ENCODE measurements around the gene EHD4.
A peak's percentile ranks its signal among the peaks of the same experiment; 100 is the strongest.

EHD4 gene

DNA sequence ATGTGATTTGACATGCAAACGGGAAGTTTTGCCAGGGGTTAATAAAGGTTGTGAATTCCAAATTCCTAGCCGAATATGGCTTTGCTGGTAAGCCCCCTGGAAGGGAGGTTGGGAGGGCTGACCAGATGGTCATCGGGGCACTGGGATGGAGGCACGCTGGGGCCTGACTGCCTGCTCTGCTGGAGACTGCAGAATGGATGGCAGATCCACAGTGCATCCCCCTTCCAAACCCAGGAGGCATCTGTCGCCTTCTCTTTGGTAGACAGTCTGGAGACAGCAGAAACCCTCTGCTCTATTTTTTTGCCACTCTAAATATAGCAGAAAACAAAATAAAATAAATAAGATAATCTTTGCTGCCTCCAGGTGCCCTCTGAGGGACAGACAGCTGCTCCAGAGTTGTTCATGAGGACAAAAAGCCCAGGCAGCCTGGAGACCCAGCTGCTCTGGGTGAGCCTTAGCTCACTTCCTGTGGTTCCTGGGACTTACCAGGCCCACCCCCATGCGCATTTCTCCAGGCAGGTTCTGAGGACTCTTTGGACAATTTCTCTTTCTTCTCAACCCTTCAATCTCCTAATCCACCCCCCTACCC, 72.4 kb downstream of the EHD4 start:
- Histone ChIP-seq H3K9ac (ENCODE audit: low read depth, low read length, poor library complexity) (no peak overlapping the region), H3K4me2 (ENCODE audit: insufficient read depth, low read length, poor library complexity, severe bottlenecking) (no peak overlapping the region), H3K23ac (ENCODE audit: low read depth, low read length, poor library complexity) (no peak overlapping the region), H3K18ac (ENCODE audit: low read length) (no peak overlapping the region), H2AFZ (ENCODE audit: low read length) (no peak overlapping the region), H4K91ac (ENCODE audit: low read depth, low read length, poor library complexity) (no peak overlapping the region), H3K79me1 (ENCODE audit: low read depth, low read length) (no peaks in the 10 kb centered on the region), H2AK5ac (ENCODE audit: low read depth, low read length) (no peak overlapping the region), H3K27me3 (ENCODE audit: control insufficient read depth in 3 of 3, insufficient read depth in 3 of 3, low read depth in 1 of 3, low read length in 3 of 3) (no peaks in the 10 kb centered on the region), H3K14ac (ENCODE audit: low read length) (no peak overlapping the region), H3K27ac (replicated peaks; ENCODE audit: low read length) (no peak overlapping the region), H2BK120ac (ENCODE audit: low read depth, low read length) (no peak overlapping the region), H2BK5ac (ENCODE audit: low read length) (no peak overlapping the region), H3K9me3 (replicated peaks in 1 of 2; ENCODE audit: control insufficient read depth in 2 of 2, insufficient read depth in 1 of 2, low read depth in 1 of 2, low read length in 2 of 2) (no peaks in the 10 kb centered on the region), H2BK12ac (ENCODE audit: low read length) (no peak overlapping the region), H4K8ac (ENCODE audit: low read depth, low read length) (no peak overlapping the region), H3K4me3 (ENCODE audit: low read length in 2 of 2) (no peak overlapping the region), H3K36me3 (replicated peaks in 1 of 2; ENCODE audit: control insufficient read depth in 2 of 2, insufficient read depth in 2 of 2, low read length in 2 of 2) (peaks cover 0 to 5% of the 10 kb centered on the region in 2 donors), H2BK15ac (ENCODE audit: low read length) (no peak overlapping the region), H3K4ac (ENCODE audit: low read length) (no peak overlapping the region), H3K4me1 (ENCODE audit: control insufficient read depth in 2 of 2, insufficient read depth in 1 of 2, low read depth in 1 of 2, low read length in 2 of 2) (peaks cover 4 to 12% of the 10 kb centered on the region in 2 donors)
- no peak for DNase-seq (ENCODE audit: low spot score)
- WGBS, 2 donors (ENCODE audit: extremely low coverage in 2 of 2, insufficient read length in 2 of 2, insufficient replicate concordance in 1 of 2), result no CpG with 5 or more reads among the region's 6 CpGs

- WGBS, 2 donors (ENCODE audit: extremely low coverage in 2 of 2, insufficient read length in 2 of 2, insufficient replicate concordance in 1 of 2), result no CpG with 5 or more reads among the region's 8 CpGs
- no peak for DNase-seq (ENCODE audit: low spot score)
- peaks cover 0 to 5% of the 10 kb centered on the region in 2 donors for H3K36me3 ChIP-seq (replicated peaks in 1 of 2; ENCODE audit: control insufficient read depth in 2 of 2, insufficient read depth in 2 of 2, low read length in 2 of 2)
Measured at GRCh38 chr15:41897363-41897799, 75.0 kb downstream of the EHD4 start.

DNA sequence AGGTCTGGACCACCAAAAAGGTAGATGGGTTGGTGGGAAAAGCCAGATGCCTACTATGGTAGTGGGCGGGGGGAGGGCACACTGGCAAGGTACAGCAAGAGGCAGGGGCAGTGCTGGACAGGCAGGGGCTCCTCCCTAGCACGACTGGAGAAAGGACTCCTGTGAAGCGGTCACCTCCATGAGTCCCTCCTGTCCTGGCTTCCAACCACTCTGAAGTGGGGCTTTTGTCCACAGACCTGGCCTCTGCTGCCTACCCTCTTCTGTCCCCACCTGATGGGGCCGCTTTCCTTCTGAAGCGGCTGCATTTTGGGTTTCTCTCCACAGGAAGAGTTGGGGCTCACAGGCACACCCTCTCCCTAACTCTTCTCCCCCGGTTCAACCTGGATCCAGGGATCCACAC, 75.8 kb downstream of the EHD4 start:
- H2AFZ ChIP-seq (ENCODE audit: low read length), result no peak overlapping the region
- H3K23ac ChIP-seq (ENCODE audit: low read depth, low read length, poor library complexity), result no peak overlapping the region
- no peak overlapping the region for H2BK15ac ChIP-seq (ENCODE audit: low read length)
- no peak for DNase-seq (ENCODE audit: low spot score)
- no CpG with 5 or more reads among the region's 6 CpGs for WGBS, 2 donors (ENCODE audit: extremely low coverage in 2 of 2, insufficient read length in 2 of 2, insufficient replicate concordance in 1 of 2)
- peak overlapping the region; percentile 7 for H3K18ac ChIP-seq (ENCODE audit: low read length)
- no peak overlapping the region for H3K27ac ChIP-seq (replicated peaks; ENCODE audit: low read length)
- no peaks in the 10 kb centered on the region for H3K9me3 ChIP-seq (replicated peaks in 1 of 2; ENCODE audit: control insufficient read depth in 2 of 2, insufficient read depth in 1 of 2, low read depth in 1 of 2, low read length in 2 of 2)
- H2BK5ac ChIP-seq (ENCODE audit: low read length), result no peak overlapping the region
- H4K8ac ChIP-seq (ENCODE audit: low read depth, low read length), result no peak overlapping the region
- no peak overlapping the region for H3K4ac ChIP-seq (ENCODE audit: low read length)
- H3K9ac ChIP-seq (ENCODE audit: low read depth, low read length, poor library complexity), result no peak overlapping the region
- no peaks in the 10 kb centered on the region for H3K27me3 ChIP-seq (ENCODE audit: control insufficient read depth in 3 of 3, insufficient read depth in 3 of 3, low read depth in 1 of 3, low read length in 3 of 3)
- H3K4me1 ChIP-seq (ENCODE audit: control insufficient read depth in 2 of 2, insufficient read depth in 1 of 2, low read depth in 1 of 2, low read length in 2 of 2), result peaks cover 0 to 3% of the 10 kb centered on the region in 2 donors
- H3K79me1 ChIP-seq (ENCODE audit: low read depth, low read length), result no peaks in the 10 kb centered on the region
- no peak overlapping the region for H3K14ac ChIP-seq (ENCODE audit: low read length)
- H2BK12ac ChIP-seq (ENCODE audit: low read length), result no peak overlapping the region
- no peak overlapping the region for H3K4me2 ChIP-seq (ENCODE audit: insufficient read depth, low read length, poor library complexity, severe bottlenecking)
- no peak overlapping the region for H2AK5ac ChIP-seq (ENCODE audit: low read depth, low read length)
- no peak overlapping the region for H4K91ac ChIP-seq (ENCODE audit: low read depth, low read length, poor library complexity)
- H3K4me3 ChIP-seq (ENCODE audit: low read length in 2 of 2), result no peak overlapping the region
- peaks cover 0 to 5% of the 10 kb centered on the region in 2 donors for H3K36me3 ChIP-seq (replicated peaks in 1 of 2; ENCODE audit: control insufficient read depth in 2 of 2, insufficient read depth in 2 of 2, low read length in 2 of 2)
- H2BK120ac ChIP-seq (ENCODE audit: low read depth, low read length), result no peak overlapping the region

More at GRCh38 chr15:41897363-41897799, 75.0 kb downstream of the EHD4 start:
- no peaks in the 10 kb centered on the region for H3K27me3 ChIP-seq (ENCODE audit: control insufficient read depth in 3 of 3, insufficient read depth in 3 of 3, low read depth in 1 of 3, low read length in 3 of 3)
- H3K9me3 ChIP-seq (replicated peaks in 1 of 2; ENCODE audit: control insufficient read depth in 2 of 2, insufficient read depth in 1 of 2, low read depth in 1 of 2, low read length in 2 of 2), result no peaks in the 10 kb centered on the region
- no peak overlapping the region for H4K91ac ChIP-seq (ENCODE audit: low read depth, low read length, poor library complexity)
- no peak overlapping the region for H2BK15ac ChIP-seq (ENCODE audit: low read length)
- H3K79me1 ChIP-seq (ENCODE audit: low read depth, low read length), result no peaks in the 10 kb centered on the region
- H3K14ac ChIP-seq (ENCODE audit: low read length), result no peak overlapping the region
- H3K27ac ChIP-seq (replicated peaks; ENCODE audit: low read length), result no peak overlapping the region
- no peak overlapping the region for H2BK5ac ChIP-seq (ENCODE audit: low read length)
- H3K4me3 ChIP-seq (ENCODE audit: low read length in 2 of 2), result no peak overlapping the region
- H3K23ac ChIP-seq (ENCODE audit: low read depth, low read length, poor library complexity), result no peak overlapping the region
- H2AFZ ChIP-seq (ENCODE audit: low read length), result no peak overlapping the region
- no peak overlapping the region for H3K18ac ChIP-seq (ENCODE audit: low read length)
- H3K4ac ChIP-seq (ENCODE audit: low read length), result no peak overlapping the region
- no peak overlapping the region for H2BK12ac ChIP-seq (ENCODE audit: low read length)
- no peak overlapping the region for H2AK5ac ChIP-seq (ENCODE audit: low read depth, low read length)
- H4K8ac ChIP-seq (ENCODE audit: low read depth, low read length), result no peak overlapping the region
- no peak overlapping the region for H3K9ac ChIP-seq (ENCODE audit: low read depth, low read length, poor library complexity)
- no peak overlapping the region for H3K4me2 ChIP-seq (ENCODE audit: insufficient read depth, low read length, poor library complexity, severe bottlenecking)
- peaks cover 0 to 2% of the 10 kb centered on the region in 2 donors for H3K4me1 ChIP-seq (ENCODE audit: control insufficient read depth in 2 of 2, insufficient read depth in 1 of 2, low read depth in 1 of 2, low read length in 2 of 2)
- no peak overlapping the region for H2BK120ac ChIP-seq (ENCODE audit: low read depth, low read length)

GRCh38 chr15:41895957-41896356, 76.4 kb downstream of the EHD4 start:
- DNase-seq (ENCODE audit: low spot score), result no peak
- no peak overlapping the region for H2BK12ac ChIP-seq (ENCODE audit: low read length)
- peaks cover 0 to 5% of the 10 kb centered on the region in 2 donors for H3K36me3 ChIP-seq (replicated peaks in 1 of 2; ENCODE audit: control insufficient read depth in 2 of 2, insufficient read depth in 2 of 2, low read length in 2 of 2)
- H3K4me3 ChIP-seq (ENCODE audit: low read length in 2 of 2), result no peak overlapping the region
- H3K27ac ChIP-seq (replicated peaks; ENCODE audit: low read length), result no peak overlapping the region
- no peak overlapping the region for H3K14ac ChIP-seq (ENCODE audit: low read length)
- no peak overlapping the region for H3K4ac ChIP-seq (ENCODE audit: low read length)
- H2AK5ac ChIP-seq (ENCODE audit: low read depth, low read length), result no peak overlapping the region
- no peak overlapping the region for H4K8ac ChIP-seq (ENCODE audit: low read depth, low read length)
- no peak overlapping the region for H3K23ac ChIP-seq (ENCODE audit: low read depth, low read length, poor library complexity)
- no peaks in the 10 kb centered on the region for H3K9me3 ChIP-seq (replicated peaks in 1 of 2; ENCODE audit: control insufficient read depth in 2 of 2, insufficient read depth in 1 of 2, low read depth in 1 of 2, low read length in 2 of 2)
- no peaks in the 10 kb centered on the region for H3K27me3 ChIP-seq (ENCODE audit: control insufficient read depth in 3 of 3, insufficient read depth in 3 of 3, low read depth in 1 of 3, low read length in 3 of 3)
- H3K4me2 ChIP-seq (ENCODE audit: insufficient read depth, low read length, poor library complexity, severe bottlenecking), result no peak overlapping the region
- H3K9ac ChIP-seq (ENCODE audit: low read depth, low read length, poor library complexity), result no peak overlapping the region
- no peaks in the 10 kb centered on the region for H3K79me1 ChIP-seq (ENCODE audit: low read depth, low read length)
- no peak overlapping the region for H2BK120ac ChIP-seq (ENCODE audit: low read depth, low read length)
- H2BK15ac ChIP-seq (ENCODE audit: low read length), result no peak overlapping the region
- no CpG with 5 or more reads among the region's 1 CpG for WGBS, 2 donors (ENCODE audit: extremely low coverage in 2 of 2, insufficient read length in 2 of 2, insufficient replicate concordance in 1 of 2)
- H4K91ac ChIP-seq (ENCODE audit: low read depth, low read length, poor library complexity), result no peak overlapping the region
- H2BK5ac ChIP-seq (ENCODE audit: low read length), result no peak overlapping the region
- H2AFZ ChIP-seq (ENCODE audit: low read length), result no peak overlapping the region
- H3K18ac ChIP-seq (ENCODE audit: low read length), result no peak overlapping the region
- H3K4me1 ChIP-seq (ENCODE audit: control insufficient read depth in 2 of 2, insufficient read depth in 1 of 2, low read depth in 1 of 2, low read length in 2 of 2), result peaks cover 0 to 8% of the 10 kb centered on the region in 2 donors

All from neuronal stem cell (in vitro differentiated cells).